ENCODE measurements around the gene CADM1.

The CADM1 gene

DNA sequence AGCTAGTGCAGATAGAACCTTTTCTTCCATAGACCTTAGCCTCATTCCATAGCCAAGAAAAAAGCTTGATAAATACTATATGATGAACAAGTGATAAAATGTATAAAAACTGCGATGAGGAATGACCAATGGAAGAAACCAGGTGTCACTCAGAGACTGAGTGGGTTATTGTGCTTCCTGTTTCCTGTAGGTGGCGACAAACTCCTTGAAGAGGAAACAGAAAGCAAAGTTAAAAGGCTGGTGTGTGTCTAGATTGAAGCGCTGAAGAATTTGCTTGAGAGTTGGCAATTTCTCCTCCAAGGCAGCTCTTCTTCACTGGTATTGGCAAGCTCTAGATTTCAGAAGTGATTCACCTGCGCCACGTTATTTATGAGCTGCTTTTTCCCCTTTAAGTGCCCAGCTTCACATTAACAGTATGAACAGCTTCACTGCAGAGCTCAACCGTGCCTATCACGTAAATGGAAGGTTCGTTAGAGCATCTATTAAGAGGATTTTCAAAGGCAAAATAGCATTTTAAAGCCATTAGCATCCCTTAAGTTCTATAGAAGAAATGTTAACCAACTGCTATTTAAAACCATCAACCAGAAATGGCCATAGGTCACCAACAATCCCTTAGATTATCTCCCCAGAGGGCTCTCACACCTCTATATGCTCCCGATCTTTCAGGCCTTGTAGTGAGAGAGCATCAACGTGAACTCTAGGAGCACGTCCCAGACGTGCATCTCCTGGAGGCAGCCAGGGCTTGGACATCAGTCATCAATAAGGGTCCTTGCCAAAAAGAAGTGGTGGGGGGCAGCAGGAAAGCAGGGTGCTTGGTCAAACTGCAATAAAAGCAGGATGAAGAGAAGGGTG, 179.4 kb downstream of the CADM1 start:
- no peaks in the 10 kb centered on the region for H3K36me3 ChIP-seq (ENCODE audit: insufficient read depth, low read length)
- no peak overlapping the region for H2AFZ ChIP-seq (ENCODE audit: low read depth, low read length)
- ATAC-seq (ENCODE audit: insufficient read depth, low read depth) (peak; percentile 93), DNase-seq (peak; percentile 27)
- H3K27ac ChIP-seq (ENCODE audit: low read length), result no peak overlapping the region
- H3K4me2 ChIP-seq (ENCODE audit: insufficient read depth, low read length), result peak overlapping the region; percentile 37; the same call in 1 of the 2 replicates
- no peaks in the 10 kb centered on the region for H3K27me3 ChIP-seq (ENCODE audit: insufficient read depth, low read length, poor library complexity)
- H3K9ac ChIP-seq (ENCODE audit: low read depth, low read length), result no peak overlapping the region
- no peaks in the 10 kb centered on the region for H3K4me1 ChIP-seq (ENCODE audit: insufficient read depth, low read length)
- H3K79me2 ChIP-seq (ENCODE audit: insufficient read depth, low read length), result no peaks in the 10 kb centered on the region
- no peak overlapping the region for H3K4me3 ChIP-seq (ENCODE audit: low read depth in 1 of 2, low read length in 2 of 2)
- TF ChIP-seq, protein P1, sequence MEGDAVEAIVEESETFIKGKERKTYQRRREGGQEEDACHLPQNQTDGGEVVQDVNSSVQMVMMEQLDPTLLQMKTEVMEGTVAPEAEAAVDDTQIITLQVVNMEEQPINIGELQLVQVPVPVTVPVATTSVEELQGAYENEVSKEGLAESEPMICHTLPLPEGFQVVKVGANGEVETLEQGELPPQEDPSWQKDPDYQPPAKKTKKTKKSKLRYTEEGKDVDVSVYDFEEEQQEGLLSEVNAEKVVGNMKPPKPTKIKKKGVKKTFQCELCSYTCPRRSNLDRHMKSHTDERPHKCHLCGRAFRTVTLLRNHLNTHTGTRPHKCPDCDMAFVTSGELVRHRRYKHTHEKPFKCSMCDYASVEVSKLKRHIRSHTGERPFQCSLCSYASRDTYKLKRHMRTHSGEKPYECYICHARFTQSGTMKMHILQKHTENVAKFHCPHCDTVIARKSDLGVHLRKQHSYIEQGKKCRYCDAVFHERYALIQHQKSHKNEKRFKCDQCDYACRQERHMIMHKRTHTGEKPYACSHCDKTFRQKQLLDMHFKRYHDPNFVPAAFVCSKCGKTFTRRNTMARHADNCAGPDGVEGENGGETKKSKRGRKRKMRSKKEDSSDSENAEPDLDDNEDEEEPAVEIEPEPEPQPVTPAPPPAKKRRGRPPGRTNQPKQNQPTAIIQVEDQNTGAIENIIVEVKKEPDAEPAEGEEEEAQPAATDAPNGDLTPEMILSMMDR (IDR thresholded peaks at IDR 0.05; ENCODE audit: borderline replicate concordance, extremely low read depth, low read length, poor library complexity, severe bottlenecking), result peak; percentile 86
- no peak for TF ChIP-seq EZH2 (IDR thresholded peaks at IDR 0.05; ENCODE audit: borderline replicate concordance, low read depth, low read length, severe bottlenecking)
- no peaks in the 10 kb centered on the region for H3K9me3 ChIP-seq (ENCODE audit: insufficient read depth, low read length, severe bottlenecking)
- H4K20me1 ChIP-seq (ENCODE audit: insufficient read depth, low read length), result no peaks in the 10 kb centered on the region

DNA sequence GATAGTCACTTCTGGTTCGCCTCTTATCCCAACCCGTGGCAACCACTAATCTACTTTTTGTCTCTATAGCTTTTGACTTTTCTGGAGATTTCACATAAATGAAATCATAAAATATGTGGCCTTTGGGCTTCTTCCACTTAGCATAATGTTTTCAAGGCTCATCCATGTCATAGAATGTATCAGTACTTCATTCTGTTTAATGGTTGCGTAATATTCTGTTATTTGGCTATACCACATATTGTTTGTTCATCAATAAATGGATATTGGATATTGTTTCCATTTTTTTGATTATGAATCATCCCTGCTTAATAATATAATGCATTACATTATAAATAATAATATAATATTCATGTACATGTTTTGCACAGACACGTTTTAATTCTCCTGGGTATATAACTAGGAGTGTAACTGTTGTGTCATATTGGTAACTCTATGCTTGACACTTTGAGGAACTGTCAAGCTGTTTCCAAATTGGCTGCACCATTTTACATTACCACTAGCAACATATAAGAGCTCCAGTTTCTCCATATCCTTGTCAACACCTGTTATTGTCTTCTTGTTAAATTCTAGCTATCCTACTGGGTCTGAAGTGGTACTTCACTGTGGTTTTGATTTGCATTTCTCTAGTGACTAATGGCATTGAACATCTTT, 181.5 kb downstream of the CADM1 start:
- no peaks in the 10 kb centered on the region for H4K20me1 ChIP-seq (ENCODE audit: insufficient read depth, low read length)
- no peak overlapping the region for H3K4me3 ChIP-seq (ENCODE audit: low read depth in 1 of 2, low read length in 2 of 2)
- no peak for ATAC-seq (ENCODE audit: insufficient read depth, low read depth)
- no peak for DNase-seq
- TF ChIP-seq EZH2 (IDR thresholded peaks at IDR 0.05; ENCODE audit: borderline replicate concordance, low read depth, low read length, severe bottlenecking), result no peak
- TF ChIP-seq, protein P1 (IDR thresholded peaks at IDR 0.05; ENCODE audit: borderline replicate concordance, extremely low read depth, low read length, poor library complexity, severe bottlenecking), result no peak
- no peaks in the 10 kb centered on the region for H3K36me3 ChIP-seq (ENCODE audit: insufficient read depth, low read length)
- no peak overlapping the region for H2AFZ ChIP-seq (ENCODE audit: low read depth, low read length)
- no peaks in the 10 kb centered on the region for H3K4me1 ChIP-seq (ENCODE audit: insufficient read depth, low read length)
- no peaks in the 10 kb centered on the region for H3K9me3 ChIP-seq (ENCODE audit: insufficient read depth, low read length, severe bottlenecking)
- H3K9ac ChIP-seq (ENCODE audit: low read depth, low read length), result no peak overlapping the region
- H3K27me3 ChIP-seq (ENCODE audit: insufficient read depth, low read length, poor library complexity), result no peaks in the 10 kb centered on the region
- no peaks in the 10 kb centered on the region for H3K79me2 ChIP-seq (ENCODE audit: insufficient read depth, low read length)
- no peak overlapping the region for H3K27ac ChIP-seq (ENCODE audit: low read length)
- H3K4me2 ChIP-seq (ENCODE audit: insufficient read depth, low read length), result no peak overlapping the region

DNA sequence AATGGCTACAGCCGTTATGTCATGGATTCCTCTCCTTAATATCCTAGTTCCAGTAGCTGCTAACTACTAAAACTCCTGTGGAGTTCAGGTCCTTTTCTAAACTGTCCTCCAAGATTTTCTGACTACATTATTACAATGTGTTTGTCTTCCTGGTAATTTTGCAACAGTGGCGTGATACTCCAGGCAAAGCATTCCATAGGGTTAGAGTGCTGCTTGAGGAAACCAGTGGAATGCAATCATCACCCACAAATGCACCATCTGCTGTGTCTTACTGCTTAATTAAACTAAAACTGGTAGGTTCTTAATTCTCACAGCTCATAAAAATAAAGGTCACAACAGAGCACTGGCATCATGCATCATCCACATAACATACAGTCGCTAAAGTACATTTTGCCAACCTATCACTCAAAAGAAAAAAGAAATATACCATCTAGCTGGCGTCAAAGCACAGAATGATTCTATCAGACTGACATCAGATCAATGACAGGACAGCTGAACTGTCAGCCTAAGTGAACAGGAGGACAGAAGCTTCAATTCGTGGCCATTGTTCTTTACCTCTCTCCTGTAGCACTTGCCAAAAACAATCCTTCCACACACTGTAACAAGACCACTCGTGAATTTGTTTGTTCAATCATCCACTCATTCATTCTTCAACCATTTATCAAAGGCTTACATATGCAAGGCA, 182.5 kb downstream of the CADM1 start:
- no peaks in the 10 kb centered on the region for H3K4me1 ChIP-seq (ENCODE audit: insufficient read depth, low read length)
- H3K4me2 ChIP-seq (ENCODE audit: insufficient read depth, low read length), result no peak overlapping the region
- H3K4me3 ChIP-seq (ENCODE audit: low read depth in 1 of 2, low read length in 2 of 2), result no peak overlapping the region
- no peaks in the 10 kb centered on the region for H4K20me1 ChIP-seq (ENCODE audit: insufficient read depth, low read length)
- no peak for DNase-seq
- H3K9me3 ChIP-seq (ENCODE audit: insufficient read depth, low read length, severe bottlenecking), result no peaks in the 10 kb centered on the region
- peaks cover 4% of the 10 kb centered on the region for H3K27me3 ChIP-seq (ENCODE audit: insufficient read depth, low read length, poor library complexity)
- TF ChIP-seq, protein P1 (IDR thresholded peaks at IDR 0.05; ENCODE audit: borderline replicate concordance, extremely low read depth, low read length, poor library complexity, severe bottlenecking), result no peak
- TF ChIP-seq EZH2 (IDR thresholded peaks at IDR 0.05; ENCODE audit: borderline replicate concordance, low read depth, low read length, severe bottlenecking), result no peak
- H3K36me3 ChIP-seq (ENCODE audit: insufficient read depth, low read length), result no peaks in the 10 kb centered on the region
- no peaks in the 10 kb centered on the region for H3K79me2 ChIP-seq (ENCODE audit: insufficient read depth, low read length)
- H3K27ac ChIP-seq (ENCODE audit: low read length), result no peak overlapping the region
- H3K9ac ChIP-seq (ENCODE audit: low read depth, low read length), result no peak overlapping the region
- no peak overlapping the region for H2AFZ ChIP-seq (ENCODE audit: low read depth, low read length)
- ATAC-seq (ENCODE audit: insufficient read depth, low read depth), result no peak

All from DND-41 (cell line).